Cardiac septum (tissue), 1 donor: ENCODE data around the gene TP53I3. TPM values are rescaled to one million over a fixed set of nuclear protein-coding genes. Genes with fewer than 3 reads are reported as not detected.

Experiments
- DNase-seq: peaks from one replicate; pipeline ENCODE4 v3.0.0-alpha.2; 2020; ENCODE audit warnings: low spot score
- intact Hi-C: fragments of 100-400 bp; cut with DNase I; formaldehyde crosslinking; loops from one replicate; pipeline ENCODE4 v1.14.0; 2022
- total RNA-seq: library from RNA; stranded (reverse); fragmentation: NEBNext Ultra II Directional; extraction: Animal tissue kit (Norgen Biotek cat#: 25700); gene quantifications from one replicate; pipeline ENCODE4 v1.2.1, GENCODE V29; 2021
- donor health status: DM: no; HTN: no; CAD: no.

Gene TP53I3
- total RNA-seq, 1 donor from 2014 or later = 8.3 TPM

DNA sequence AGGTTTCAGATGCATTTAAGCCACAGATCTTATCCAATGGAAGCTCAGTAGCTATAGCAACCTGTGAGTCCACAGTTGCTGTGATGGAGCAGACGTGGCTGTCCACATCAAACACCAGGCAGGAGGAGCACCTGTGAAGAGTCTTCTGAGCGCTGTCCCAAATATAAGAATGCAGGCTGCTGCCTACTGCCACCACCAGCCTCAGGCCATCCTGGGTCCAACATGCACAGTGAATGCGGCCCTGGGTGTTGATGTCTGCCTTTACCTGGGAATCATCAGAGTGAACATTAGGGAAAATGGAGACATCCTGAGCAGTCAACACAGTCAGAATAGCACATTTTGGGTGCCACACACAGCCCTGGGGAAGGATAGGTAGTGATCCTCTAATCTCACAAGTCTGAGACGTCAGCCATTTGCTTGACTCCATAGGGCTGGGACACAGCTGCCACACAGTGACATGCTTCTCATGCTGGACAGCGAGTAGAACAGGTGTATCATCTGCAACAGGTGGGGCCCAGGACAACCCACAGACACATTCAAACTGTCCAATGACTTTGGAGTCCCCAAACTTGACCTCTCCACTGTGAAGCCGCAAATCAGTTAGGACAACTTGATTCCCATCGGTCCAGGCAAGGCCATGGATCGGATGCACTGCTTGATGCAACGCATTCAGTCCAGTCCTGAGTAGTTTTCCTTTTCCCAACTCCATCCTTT lies 45.7 kb downstream of the TP53I3 start:
- no peak for DNase-seq
- intact Hi-C loops = no loop called here

Other genes starting within 250 kb of the TP53I3 start
- gene ATAD2B, start 157.7 kb downstream of the TP53I3 start, total RNA-seq = 14.3 TPM
- 22.4 TPM for gene UBXN2A, start 144.4 kb downstream of the TP53I3 start, total RNA-seq
- gene MFSD2B, start 74.7 kb downstream of the TP53I3 start, total RNA-seq = not detected
- 4.4 TPM for gene WDCP, start 37.4 kb downstream of the TP53I3 start, total RNA-seq
- gene FKBP1B, start 35.1 kb downstream of the TP53I3 start, total RNA-seq = 2.0 TPM
- 53.1 TPM for gene SF3B6, start 8.5 kb downstream of the TP53I3 start, total RNA-seq
- 1.0 TPM for gene PFN4, start 38.5 kb upstream of the TP53I3 start, total RNA-seq
- 30.5 TPM for gene FAM228B, start 38.6 kb upstream of the TP53I3 start, total RNA-seq
- gene FAM228A, start 90.2 kb upstream of the TP53I3 start, total RNA-seq = 0.35 TPM